OCI-LY3 (cell line): ENCODE results near the gene LPP.

Experiments
- CTCF ChIP-seq: fragments of 200-600, 300-600 bp; sonication (generic); IDR thresholded peaks from 2 replicates; pipeline ENCODE4 v1.5.1; 2014; ENCODE audit warnings: antibody characterized with exemption, low read length, low read depth
- EZH2phosphoT487 ChIP-seq: fragments of 200-600 bp; shearing (Covaris generic); IDR thresholded peaks from 2 replicates; pipeline ENCODE4 v1.6.1; 2018; ENCODE audit warnings: antibody characterized with exemption, mixed run types, low read depth

- TF ChIP-seq CTCF (no peak), EZH2phosphoT487 (no peak)
Measured at GRCh38 chr3:188106887-188107830, 46.8 kb upstream of the LPP start.
